ENCODE results near the gene UMODL1.

The UMODL1 gene

GRCh38 chr21:42049578-42050430, 21.3 kb upstream of the UMODL1 start:
- Histone ChIP-seq H3K27ac (no peak overlapping the region), H3K36me3 (no peaks in the 10 kb centered on the region), H3K27me3 (peaks cover 25% of the 10 kb centered on the region), H3K4me3 (ENCODE audit: low read depth in 1 of 2, low read length in 1 of 2) (no peak overlapping the region), H3K9me3 (no peaks in the 10 kb centered on the region), H3K4me1 (ENCODE audit: control insufficient read depth in 1 of 2, insufficient read depth in 1 of 2, low read depth in 1 of 2, low read length in 1 of 2) (no peaks in the 10 kb centered on the region)
- no peak for TF ChIP-seq CTCF (IDR thresholded peaks at IDR 0.05)

- Histone ChIP-seq H3K9me3 (no peaks in the 10 kb centered on the region), H3K27me3 (peaks cover 25% of the 10 kb centered on the region), H3K27ac (no peak overlapping the region), H3K4me1 (ENCODE audit: control insufficient read depth in 1 of 2, insufficient read depth in 1 of 2, low read depth in 1 of 2, low read length in 1 of 2) (no peaks in the 10 kb centered on the region), H3K4me3 (ENCODE audit: low read depth in 1 of 2, low read length in 1 of 2) (no peak overlapping the region), H3K36me3 (no peaks in the 10 kb centered on the region)
- no peak for TF ChIP-seq CTCF (IDR thresholded peaks at IDR 0.05)
Measured at GRCh38 chr21:42051788-42052187, 19.3 kb upstream of the UMODL1 start.

- Histone ChIP-seq H3K27me3 (peaks cover 28% of the 10 kb centered on the region), H3K36me3 (no peaks in the 10 kb centered on the region), H3K4me3 (ENCODE audit: low read depth in 1 of 2, low read length in 1 of 2) (no peak overlapping the region), H3K27ac (no peak overlapping the region), H3K4me1 (ENCODE audit: control insufficient read depth in 1 of 2, insufficient read depth in 1 of 2, low read depth in 1 of 2, low read length in 1 of 2) (no peaks in the 10 kb centered on the region), H3K9me3 (no peaks in the 10 kb centered on the region)
- TF ChIP-seq CTCF (IDR thresholded peaks at IDR 0.05): no peak
Measured at GRCh38 chr21:42055425-42055824, 15.7 kb upstream of the UMODL1 start.

- peaks cover 34% of the 10 kb centered on the region for H3K27me3 ChIP-seq
- no peak overlapping the region for H3K27ac ChIP-seq
- H3K9me3 ChIP-seq: no peaks in the 10 kb centered on the region
- peaks cover 0 to 2% of the 10 kb centered on the region in 2 experiments for H3K4me1 ChIP-seq (ENCODE audit: control insufficient read depth in 1 of 2, insufficient read depth in 1 of 2, low read depth in 1 of 2, low read length in 1 of 2)
- no peaks in the 10 kb centered on the region for H3K36me3 ChIP-seq
- H3K4me3 ChIP-seq (ENCODE audit: low read depth in 1 of 2, low read length in 1 of 2): no peak overlapping the region
- TF ChIP-seq CTCF (IDR thresholded peaks at IDR 0.05): no peak
Measured at GRCh38 chr21:42056468-42056867, 14.6 kb upstream of the UMODL1 start.

GRCh38 chr21:42056996-42057689, 14.0 kb upstream of the UMODL1 start:
- H3K27ac ChIP-seq: no peak overlapping the region

More at GRCh38 chr21:42056996-42057689, 14.0 kb upstream of the UMODL1 start:
- H3K36me3 ChIP-seq: no peaks in the 10 kb centered on the region
- no peak overlapping the region for H3K4me3 ChIP-seq (ENCODE audit: low read depth in 1 of 2, low read length in 1 of 2)
- no peak for TF ChIP-seq CTCF (IDR thresholded peaks at IDR 0.05)
- H3K4me1 ChIP-seq (ENCODE audit: control insufficient read depth in 1 of 2, insufficient read depth in 1 of 2, low read depth in 1 of 2, low read length in 1 of 2): peaks cover 3 to 9% of the 10 kb centered on the region in 2 experiments
- H3K9me3 ChIP-seq: no peaks in the 10 kb centered on the region
- peaks cover 34% of the 10 kb centered on the region for H3K27me3 ChIP-seq

All from neutrophil (primary cell).